ENCODE data around the gene SCN1B. TPM values are rescaled to one million over a fixed set of nuclear protein-coding genes. Genes with fewer than 3 reads are reported as not detected.
"Not testable (repeated sequence)": the region's sequence is repeated elsewhere in the genome, so short reads cannot be mapped to it uniquely, and the experiment has no call there.

The SCN1B gene
- polyA plus RNA-seq, 1 donor from 2014 or later: 1.5 TPM

DNA sequence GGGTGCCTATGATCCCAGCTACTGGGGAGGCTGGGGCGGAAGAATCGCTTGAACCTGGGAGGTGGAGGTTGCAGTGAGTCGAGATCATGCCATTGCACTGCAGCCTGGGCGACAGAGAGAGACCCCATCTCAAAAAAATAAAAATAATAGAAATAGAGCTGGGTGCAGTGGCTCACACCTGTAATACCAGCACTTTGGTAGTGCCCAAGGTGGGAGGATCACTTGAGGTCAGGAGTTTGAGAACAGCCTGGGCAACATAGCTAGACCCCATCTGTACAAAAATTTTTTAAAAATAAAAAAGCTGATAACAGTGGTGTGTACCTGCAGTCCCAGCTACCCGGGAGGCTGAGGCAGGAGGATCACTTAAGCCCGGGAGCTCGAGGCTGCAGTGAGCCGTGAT is 22.8 kb upstream of the SCN1B start:
- not testable (repeated sequence) for H3F3A ChIP-seq (ENCODE audit: insufficient read depth, low read length, poor library complexity, severe bottlenecking); H3K27me3 ChIP-seq (ENCODE audit: insufficient read depth, low read depth, low read length); H2AFZ ChIP-seq (ENCODE audit: low read depth, low read length); H3K9ac ChIP-seq (ENCODE audit: low read length); H3K9me3 ChIP-seq (ENCODE audit: low read length); H3K9me2 ChIP-seq (ENCODE audit: insufficient read depth, low read length); H3K4me2 ChIP-seq (ENCODE audit: low read length); H3K36me3 ChIP-seq (ENCODE audit: insufficient read depth, low read length); H3K27ac ChIP-seq (ENCODE audit: low read length); H3K4me3 ChIP-seq (ENCODE audit: low read length); H4K20me1 ChIP-seq (ENCODE audit: insufficient read depth)
- peaks cover 34% of the 10 kb centered on the region for H3K79me2 ChIP-seq (replicated peaks; ENCODE audit: insufficient read depth, low read length)

DNA sequence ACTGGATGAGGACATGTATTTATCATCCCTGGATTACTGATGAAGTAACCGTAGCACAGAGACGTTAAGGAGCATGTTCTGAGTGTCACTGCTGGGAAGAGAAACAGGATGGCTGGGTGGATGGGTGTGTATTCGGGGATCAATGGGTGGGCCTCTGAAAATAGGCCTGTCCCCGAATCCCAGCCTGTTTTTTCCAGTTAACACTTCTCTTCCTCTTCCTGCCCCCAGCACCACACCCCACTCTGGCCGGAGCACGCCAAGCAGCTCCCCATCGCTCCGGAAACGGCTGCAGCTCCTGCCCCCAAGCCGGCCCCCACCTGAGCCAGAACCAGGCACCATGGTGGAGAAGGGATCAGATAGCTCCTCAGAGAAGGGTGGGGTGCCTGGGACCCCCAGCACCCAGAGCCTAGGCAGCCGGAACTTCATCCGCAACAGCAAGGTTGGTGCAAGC is 21.4 kb upstream of the SCN1B start:
- TF ChIP-seq TAF1 (IDR thresholded peaks at IDR 0.05; ENCODE audit: low read depth) (no peak), EP300 (conservative IDR thresholded peaks at IDR 0.05; ENCODE audit: poor library complexity, severe bottlenecking) (no peak)
- Histone ChIP-seq H3K9me2 (ENCODE audit: insufficient read depth, low read length) (no peaks in the 10 kb centered on the region), H3K9ac (ENCODE audit: low read length) (no peak overlapping the region), H3K27me3 (ENCODE audit: insufficient read depth, low read depth, low read length) (no peaks in the 10 kb centered on the region), H3K4me2 (ENCODE audit: low read length) (no peak overlapping the region), H2AFZ (ENCODE audit: low read depth, low read length) (no peak overlapping the region), H3K27ac (ENCODE audit: low read length) (no peak overlapping the region), H3K36me3 (ENCODE audit: insufficient read depth, low read length) (no peaks in the 10 kb centered on the region), H3F3A (ENCODE audit: insufficient read depth, low read length, poor library complexity, severe bottlenecking) (no peaks in the 10 kb centered on the region), H3K4me3 (ENCODE audit: low read length) (no peak overlapping the region), H4K20me1 (ENCODE audit: insufficient read depth) (no peaks in the 10 kb centered on the region), H3K79me2 (replicated peaks; ENCODE audit: insufficient read depth, low read length) (peaks cover 22% of the 10 kb centered on the region), H3K9me3 (ENCODE audit: low read length) (no peaks in the 10 kb centered on the region)

DNA sequence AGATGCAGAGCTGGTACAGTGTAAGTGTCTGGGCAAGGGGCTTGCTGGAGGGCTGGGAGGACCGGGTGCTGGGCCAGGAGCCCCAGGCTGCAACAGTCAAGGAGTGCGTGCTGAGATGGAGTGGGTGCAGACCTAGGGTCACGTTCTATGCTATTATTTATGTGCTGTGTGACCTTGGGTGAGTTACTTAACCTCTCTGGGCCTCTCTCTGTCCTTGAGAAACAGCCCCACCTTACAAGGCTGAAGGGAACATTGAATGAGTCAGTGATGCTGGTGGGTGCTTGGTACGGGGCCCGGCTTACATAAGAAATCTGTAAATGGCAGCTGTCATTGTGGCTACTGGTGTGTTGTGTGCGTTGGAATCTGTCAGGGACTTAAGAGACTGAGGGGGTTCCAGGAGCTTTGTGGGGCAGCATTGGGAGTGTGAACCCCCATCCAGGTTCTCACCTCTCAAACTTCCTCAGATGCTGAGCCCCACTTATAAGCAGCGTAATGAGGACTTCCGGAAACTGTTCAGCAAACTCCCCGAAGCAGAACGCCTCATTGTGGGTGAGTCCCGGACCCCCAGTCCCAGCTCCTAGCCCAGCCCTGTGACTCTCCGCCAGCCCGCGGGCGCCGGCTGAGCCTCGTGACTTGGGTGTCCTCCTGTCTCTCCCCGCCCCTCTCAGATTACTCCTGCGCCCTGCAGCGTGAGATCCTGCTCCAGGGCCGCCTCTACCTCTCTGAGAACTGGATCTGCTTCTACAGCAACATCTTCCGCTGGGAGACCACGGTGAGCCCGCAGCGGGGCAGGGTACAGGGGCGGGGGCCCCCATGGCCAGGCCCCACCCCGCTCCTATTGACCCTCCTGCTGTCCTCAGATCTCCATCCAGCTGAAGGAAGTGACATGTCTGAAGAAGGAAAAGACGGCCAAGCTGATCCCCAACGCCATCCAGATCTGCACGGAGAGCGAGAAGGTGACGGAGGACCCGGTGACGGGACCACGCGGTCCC is 20.6 kb upstream of the SCN1B start:
- Histone ChIP-seq H3K27ac (ENCODE audit: low read length) (no peak overlapping the region), H3K36me3 (ENCODE audit: insufficient read depth, low read length) (no peaks in the 10 kb centered on the region)

More for the DNA sequence above, 20.6 kb upstream of the SCN1B start:
- Histone ChIP-seq H3K9me3 (ENCODE audit: low read length) (no peaks in the 10 kb centered on the region), H3F3A (ENCODE audit: insufficient read depth, low read length, poor library complexity, severe bottlenecking) (no peaks in the 10 kb centered on the region), H3K79me2 (replicated peaks; ENCODE audit: insufficient read depth, low read length) (peaks cover 14% of the 10 kb centered on the region), H2AFZ (ENCODE audit: low read depth, low read length) (no peak overlapping the region), H4K20me1 (ENCODE audit: insufficient read depth) (no peaks in the 10 kb centered on the region), H3K4me3 (ENCODE audit: low read length) (no peak overlapping the region), H3K9ac (ENCODE audit: low read length) (no peak overlapping the region), H3K4me2 (ENCODE audit: low read length) (no peak overlapping the region), H3K9me2 (ENCODE audit: insufficient read depth, low read length) (no peaks in the 10 kb centered on the region), H3K27me3 (ENCODE audit: insufficient read depth, low read depth, low read length) (no peaks in the 10 kb centered on the region)
- TF ChIP-seq RAD21 (conservative IDR thresholded peaks at IDR 0.05) (no peak), SMC3 (conservative IDR thresholded peaks at IDR 0.05; ENCODE audit: poor library complexity) (no peak), EP300 (conservative IDR thresholded peaks at IDR 0.05; ENCODE audit: poor library complexity, severe bottlenecking) (no peak), EZH2 (IDR thresholded peaks at IDR 0.05; ENCODE audit: borderline replicate concordance, insufficient read depth, low read length, poor library complexity, severe bottlenecking) (no peak), TAF1 (IDR thresholded peaks at IDR 0.05; ENCODE audit: low read depth) (no peak), POLR2AphosphoS5 (IDR thresholded peaks at IDR 0.05) (no peak)
- TF ChIP-seq, protein P1, sequence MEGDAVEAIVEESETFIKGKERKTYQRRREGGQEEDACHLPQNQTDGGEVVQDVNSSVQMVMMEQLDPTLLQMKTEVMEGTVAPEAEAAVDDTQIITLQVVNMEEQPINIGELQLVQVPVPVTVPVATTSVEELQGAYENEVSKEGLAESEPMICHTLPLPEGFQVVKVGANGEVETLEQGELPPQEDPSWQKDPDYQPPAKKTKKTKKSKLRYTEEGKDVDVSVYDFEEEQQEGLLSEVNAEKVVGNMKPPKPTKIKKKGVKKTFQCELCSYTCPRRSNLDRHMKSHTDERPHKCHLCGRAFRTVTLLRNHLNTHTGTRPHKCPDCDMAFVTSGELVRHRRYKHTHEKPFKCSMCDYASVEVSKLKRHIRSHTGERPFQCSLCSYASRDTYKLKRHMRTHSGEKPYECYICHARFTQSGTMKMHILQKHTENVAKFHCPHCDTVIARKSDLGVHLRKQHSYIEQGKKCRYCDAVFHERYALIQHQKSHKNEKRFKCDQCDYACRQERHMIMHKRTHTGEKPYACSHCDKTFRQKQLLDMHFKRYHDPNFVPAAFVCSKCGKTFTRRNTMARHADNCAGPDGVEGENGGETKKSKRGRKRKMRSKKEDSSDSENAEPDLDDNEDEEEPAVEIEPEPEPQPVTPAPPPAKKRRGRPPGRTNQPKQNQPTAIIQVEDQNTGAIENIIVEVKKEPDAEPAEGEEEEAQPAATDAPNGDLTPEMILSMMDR (IDR thresholded peaks at IDR 0.05; ENCODE audit: poor library complexity, severe bottlenecking): no peak

Measured in neural cell (in vitro differentiated cells).